ENCODE measurements around the gene BCL11B.
"Not testable (repeated sequence)": the region's sequence is repeated elsewhere in the genome, so short reads cannot be mapped to it uniquely, and the experiment has no call there.

The BCL11B gene

DNA sequence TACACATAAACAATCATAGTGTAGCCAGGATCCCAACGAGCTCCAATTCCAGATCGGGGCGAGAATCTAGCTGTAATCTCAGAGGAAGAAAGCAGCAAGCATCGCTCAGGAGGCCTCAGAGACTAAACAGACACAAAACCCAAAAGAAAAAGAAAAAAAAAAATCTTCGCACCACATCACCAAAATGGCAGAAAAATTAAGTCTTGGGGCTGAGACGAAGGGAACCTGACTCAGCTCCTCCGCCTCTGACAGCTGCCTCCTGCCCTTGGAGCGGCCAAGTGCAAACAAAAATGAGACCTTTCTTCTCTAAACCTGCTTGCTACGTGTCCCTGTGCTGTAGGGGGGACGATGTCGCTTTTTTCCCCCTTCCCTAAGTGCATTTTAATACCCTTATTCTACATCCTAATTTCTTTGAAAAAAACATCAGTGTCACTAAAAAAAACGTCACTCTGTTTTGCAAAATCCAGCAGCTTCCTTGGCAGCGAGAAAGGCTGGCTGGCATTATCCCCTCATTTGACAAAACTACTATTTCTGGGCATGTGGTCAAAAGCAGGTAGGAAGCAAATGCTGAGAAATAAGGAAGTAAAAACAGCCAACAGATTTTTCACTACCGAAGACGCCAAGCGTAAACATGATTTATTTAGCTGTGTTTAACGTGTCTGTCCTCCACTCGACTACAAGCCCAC, 30.5 kb downstream of the BCL11B start:
- DNase-seq (ENCODE audit: low read depth in 2 of 2) = no peak

DNA sequence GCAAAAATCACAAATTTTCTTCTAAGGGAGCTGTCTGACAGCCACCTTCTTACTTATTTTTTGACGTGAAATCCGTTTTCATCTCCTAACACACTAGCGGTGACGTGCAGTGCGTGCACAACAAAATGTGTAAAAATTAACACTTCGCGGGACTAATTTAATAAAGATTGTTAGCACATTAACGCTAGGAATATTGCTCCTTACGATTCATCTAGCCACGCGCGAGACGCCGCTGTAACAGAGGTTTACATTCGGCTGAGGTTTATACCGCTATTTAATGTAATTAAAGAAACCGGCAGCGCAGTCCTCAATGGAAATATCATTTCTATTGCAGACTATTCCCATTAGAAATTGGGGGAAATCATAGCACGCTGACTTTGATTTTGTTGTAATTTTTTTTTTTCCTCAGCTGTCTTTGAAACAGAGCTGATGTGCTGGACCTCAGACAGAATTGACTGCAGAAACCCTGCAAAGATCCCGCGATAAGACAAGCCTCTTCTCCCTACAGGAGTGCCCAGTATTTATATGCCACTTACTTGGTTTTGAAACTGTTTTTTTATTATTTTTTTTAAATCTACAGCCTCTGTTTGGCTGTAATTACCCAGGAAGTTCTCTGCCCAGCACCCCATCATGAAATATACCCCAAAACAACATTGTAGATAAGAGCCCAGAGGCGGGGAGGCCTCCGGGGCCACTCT, 31.2 kb downstream of the BCL11B start:
- no peak for DNase-seq (ENCODE audit: low read depth in 2 of 2)

GRCh38 chr14:99239661-99240092, 32.3 kb downstream of the BCL11B start:
- no peak for DNase-seq (ENCODE audit: low read depth in 2 of 2)

- no peak for DNase-seq (ENCODE audit: low read depth in 2 of 2)
Measured at GRCh38 chr14:99238216-99238615, 33.8 kb downstream of the BCL11B start.

DNA sequence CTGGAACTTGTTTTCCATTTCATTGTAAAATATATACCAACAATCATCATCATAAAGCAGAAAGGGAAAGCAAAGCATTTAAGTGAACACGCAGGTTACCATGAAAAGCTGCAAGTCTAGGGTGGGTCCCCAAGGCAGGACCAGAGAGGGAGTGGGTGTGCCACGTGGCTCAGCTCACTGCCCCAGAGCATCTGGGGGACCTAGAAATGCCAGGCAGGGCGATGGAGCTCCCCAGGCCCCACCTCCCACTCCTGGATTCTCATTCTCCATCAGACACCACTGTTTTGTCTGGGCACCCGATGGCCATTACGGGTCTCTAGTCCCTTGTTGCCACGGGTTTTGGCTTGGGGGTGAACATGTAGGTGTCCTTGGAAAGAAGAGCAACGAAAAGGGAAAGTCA, 34.7 kb downstream of the BCL11B start:
- no peak for DNase-seq (ENCODE audit: low read depth in 2 of 2)

GRCh38 chr14:99236386-99237138, 35.4 kb downstream of the BCL11B start:
- no peak for DNase-seq (ENCODE audit: low read depth in 2 of 2)

DNA sequence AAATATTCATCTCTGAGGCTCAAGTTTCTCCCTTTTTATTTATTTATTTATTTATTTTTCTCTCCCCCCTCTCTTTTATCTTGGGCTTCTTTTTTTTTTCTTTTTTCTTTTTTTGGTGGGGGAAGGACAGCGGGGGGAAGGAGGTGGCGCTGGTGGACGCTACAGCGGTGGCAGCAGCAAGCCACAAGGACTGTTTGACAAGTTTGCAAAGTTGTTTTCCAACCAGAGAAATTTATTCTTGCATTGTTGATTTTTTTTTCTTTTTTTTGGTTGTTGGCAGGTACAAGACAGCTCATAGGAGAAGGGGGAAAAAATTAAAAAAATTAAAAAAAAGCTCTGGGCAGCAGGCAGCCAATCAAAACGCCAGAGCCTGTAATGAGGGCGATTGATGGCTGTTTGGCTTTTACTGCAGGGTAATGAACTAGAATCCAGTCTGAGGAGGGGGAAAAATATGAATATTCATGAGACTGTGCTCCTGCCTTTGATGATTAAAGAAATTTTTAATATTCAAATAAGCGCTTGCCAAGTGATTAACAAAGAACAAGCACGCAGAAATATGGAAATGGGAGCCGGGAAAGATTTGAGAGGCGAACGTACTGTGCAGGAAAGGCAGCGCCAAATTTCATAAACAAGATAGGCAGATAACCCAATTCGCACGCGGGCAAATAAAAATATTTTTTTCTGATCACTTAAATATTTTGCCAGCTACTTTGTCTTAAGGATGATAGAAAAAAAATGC, 36.2 kb downstream of the BCL11B start:
- no peak for DNase-seq (ENCODE audit: low read depth in 2 of 2)

- DNase-seq (ENCODE audit: low read depth in 2 of 2) = peak; percentile 77 to 81
Measured at GRCh38 chr14:99234961-99235571, 36.9 kb downstream of the BCL11B start.

GRCh38 chr14:99234355-99234754, 37.6 kb downstream of the BCL11B start:
- no peak for DNase-seq (ENCODE audit: low read depth in 2 of 2)

DNA sequence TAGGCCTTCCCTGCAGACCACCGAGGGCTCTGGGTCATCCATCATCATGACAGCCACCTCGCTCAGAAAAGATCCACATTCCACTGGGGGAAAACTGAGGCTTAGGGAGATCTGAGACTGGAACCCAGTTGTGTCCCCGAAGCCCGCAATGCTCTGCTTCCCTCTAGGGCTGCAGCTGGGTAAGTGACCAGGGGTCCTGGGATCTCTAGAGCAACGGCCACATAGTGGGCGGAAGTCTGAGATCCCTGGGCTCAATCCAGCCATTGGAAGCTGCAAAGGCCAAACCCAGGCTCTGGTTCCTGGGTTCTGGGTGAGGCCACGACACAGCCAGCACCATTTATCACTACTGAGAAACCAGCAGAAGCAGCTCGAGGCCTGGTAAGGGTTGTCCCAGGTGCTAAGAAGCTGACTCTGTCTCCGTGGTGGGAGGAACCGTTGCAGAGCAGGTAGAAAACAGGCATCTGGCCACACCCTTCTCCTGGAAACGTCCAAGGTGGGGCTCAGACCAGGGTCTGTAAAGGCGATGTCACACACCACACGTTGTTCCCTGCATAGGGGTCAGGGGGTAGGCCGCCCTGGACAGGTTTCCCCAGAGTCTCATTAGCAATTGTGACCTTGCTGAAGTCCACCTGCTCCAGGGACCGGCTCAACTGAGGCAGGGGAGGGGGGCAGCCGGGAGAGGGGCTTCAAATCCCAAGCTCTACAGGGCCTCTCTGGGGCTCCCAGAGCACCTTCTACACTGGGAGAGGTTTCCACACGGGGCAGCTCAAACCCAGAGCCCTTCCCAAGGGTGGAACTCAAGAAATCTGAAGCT, 38.6 kb downstream of the BCL11B start:
- DNase-seq (ENCODE audit: low read depth in 2 of 2) = no peak

DNA sequence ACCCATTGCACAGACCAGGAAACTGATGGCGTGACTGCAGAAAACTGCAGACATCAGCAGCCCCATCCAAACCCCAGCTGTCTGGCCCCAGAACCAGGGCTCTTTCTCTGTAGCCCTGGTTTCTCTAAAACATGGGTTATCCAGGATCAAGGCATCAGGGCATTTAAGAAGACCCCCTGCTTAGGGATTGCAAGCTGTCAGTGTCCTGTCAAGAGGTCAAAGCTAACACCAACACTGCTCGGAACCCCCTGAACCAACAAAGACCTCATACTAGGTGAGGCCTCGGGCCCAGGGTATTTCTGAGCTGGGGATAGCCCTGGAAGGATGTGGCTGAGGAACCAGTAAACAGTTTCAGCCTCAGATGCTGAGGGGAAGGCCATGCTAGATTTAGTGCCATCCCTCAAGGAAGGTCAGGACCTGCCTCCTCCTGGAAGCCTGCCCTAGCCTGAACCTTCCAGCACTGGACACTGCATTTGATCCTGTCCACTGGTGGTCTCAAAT, 39.2 kb downstream of the BCL11B start:
- DNase-seq (ENCODE audit: low read depth in 2 of 2) = no peak

DNA sequence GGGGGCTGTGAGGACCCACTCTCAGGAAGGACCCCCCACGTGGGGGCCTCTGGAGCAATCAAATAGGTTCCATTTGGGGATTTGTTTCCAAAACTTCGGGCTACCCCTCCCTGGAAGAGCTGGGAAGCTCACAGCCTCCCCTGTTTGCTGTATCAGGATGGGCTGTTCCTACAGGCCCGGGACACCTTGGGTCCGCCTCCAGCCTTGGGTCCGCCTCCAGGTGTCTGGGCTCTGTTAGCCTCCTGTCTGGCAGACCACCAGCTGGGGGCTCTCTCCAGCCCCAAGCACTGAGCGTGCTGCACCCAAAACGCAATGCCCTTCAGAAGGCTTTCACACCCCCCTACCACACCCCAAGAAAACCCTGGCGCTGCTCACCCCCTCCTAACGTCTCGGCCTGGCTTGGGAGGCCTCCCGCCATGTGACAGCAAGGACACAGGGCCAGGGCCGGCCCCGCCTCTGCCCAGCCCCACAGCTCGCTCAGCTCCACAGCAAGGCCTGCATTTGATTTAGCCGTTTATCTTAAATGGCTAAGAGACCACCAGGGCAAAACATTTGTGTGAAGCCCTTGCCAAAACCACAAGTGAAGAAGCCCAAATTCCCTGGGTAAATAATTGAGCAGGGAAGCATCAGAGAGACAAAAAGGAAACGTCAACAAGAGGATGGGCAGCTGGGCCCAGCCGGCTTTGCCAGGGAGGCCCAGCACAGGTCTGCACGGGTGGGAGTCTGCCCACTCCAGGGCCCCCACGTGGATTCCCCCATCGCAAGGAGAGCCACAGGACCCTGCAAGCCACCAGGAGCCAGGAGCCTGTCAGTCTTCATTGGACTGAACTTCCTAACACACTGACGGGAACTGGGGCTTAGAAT, 39.9 kb downstream of the BCL11B start:
- DNase-seq (ENCODE audit: low read depth in 2 of 2) = no peak

DNA sequence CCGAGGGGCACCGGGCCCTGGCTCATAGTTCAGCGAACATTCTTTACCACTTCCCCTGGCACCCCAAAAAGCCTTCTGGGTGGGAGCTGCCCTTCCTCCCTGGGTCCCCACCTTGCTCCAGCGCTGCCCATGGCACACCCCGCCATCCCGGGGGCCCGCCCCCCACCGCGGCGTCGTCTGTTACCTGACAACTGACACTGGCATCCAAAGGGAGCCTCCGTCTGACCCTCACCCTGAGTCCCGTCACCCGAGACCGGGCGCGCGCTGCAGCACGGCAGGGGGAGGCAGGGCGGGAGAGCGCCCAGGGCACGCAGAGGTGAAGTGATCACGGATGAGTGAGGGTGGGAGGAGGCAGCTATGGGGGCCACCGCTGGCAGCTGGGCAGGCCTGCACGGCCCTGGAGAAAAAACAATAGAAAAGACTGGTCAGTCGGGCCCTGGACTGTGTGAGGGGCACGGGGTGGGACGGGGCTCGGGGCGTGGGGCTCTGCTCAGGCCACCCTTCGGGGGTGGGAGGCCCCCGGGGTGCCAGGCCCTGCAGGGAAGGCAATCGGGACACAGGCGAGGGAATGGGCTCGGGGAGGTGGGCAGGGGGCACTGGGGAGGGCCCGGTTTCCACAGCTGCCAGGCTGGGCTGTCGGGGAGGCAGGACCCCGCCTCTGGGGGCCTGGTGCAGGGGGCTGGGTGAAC, 40.7 kb downstream of the BCL11B start:
- no peak for DNase-seq (ENCODE audit: low read depth in 2 of 2)

- peak; percentile 61 to 69 for DNase-seq (ENCODE audit: low read depth in 2 of 2)
Measured at GRCh38 chr14:99230208-99231151, 41.5 kb downstream of the BCL11B start.

GRCh38 chr14:99229654-99230207, 42.3 kb downstream of the BCL11B start:
- no peak for DNase-seq (ENCODE audit: low read depth in 2 of 2)

- DNase-seq (ENCODE audit: low read depth in 2 of 2) = not testable (repeated sequence)
Measured at GRCh38 chr14:99228760-99229159, 43.2 kb downstream of the BCL11B start.

GRCh38 chr14:99226687-99227086, 45.3 kb downstream of the BCL11B start:
- DNase-seq (ENCODE audit: low read depth in 2 of 2) = no peak
